ENCODE measurements around the gene ATG3. TPM values are rescaled to one million over a fixed set of nuclear protein-coding genes. Genes with fewer than 3 reads are reported as not detected.

Gene ATG3
- total and polyA plus RNA-seq, 5 donors from 2014 or later, result 52.4 to 123 (median 86.1) TPM

DNA sequence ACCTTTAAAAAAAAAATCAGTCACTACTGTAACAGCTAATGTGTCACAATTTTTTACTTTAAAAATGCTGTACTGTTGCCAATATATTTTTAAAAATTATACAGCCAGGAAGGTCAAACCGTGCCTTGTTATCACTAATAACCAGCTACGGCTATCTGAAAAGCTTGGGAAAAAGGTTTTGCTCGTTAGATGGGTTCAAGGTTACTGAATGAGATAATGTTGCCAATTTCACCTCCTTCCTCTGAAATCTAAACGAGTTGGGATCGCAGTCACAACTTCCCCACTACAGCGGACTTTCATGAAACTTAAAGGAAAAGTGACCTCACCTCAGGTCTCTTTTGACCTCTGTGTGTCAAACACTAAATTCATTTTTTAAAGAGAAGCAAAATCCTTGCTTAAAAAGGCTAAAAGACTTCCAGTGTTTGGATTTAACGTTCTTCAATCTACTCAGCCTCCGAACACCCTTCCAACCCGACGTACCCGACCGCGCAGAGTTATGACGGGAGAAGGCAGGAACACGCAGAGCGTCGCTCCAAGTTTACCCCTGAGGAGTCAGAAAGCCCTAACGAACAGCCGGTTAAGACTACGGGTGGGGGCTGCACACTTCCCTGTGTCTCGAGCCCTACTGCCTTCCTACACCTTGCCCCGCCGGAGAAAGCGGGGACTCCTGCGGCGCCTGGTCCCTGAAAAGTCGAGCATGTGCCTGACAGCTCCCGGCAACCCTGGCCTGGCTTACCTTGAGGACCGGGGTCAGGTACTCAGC is 860 bp downstream of the ATG3 start:
- Mint-ChIP-seq H3K9me3 (peaks cover 0 to 1% (median 0%) of the 10 kb centered on the region in 7 donors), H3K27me3 (peaks cover 4% of the 10 kb centered on the region), H3K36me3 (peaks cover 13% of the 10 kb centered on the region), H3K4me1 (peaks cover 30 to 64% (median 50%) of the 10 kb centered on the region in 4 donors), H3K27ac (peak overlapping the region; percentile 95 to 99 (median 98)), H3K4me3 (peak overlapping the region; percentile 97 to 99 (median 98))
- H3K27ac ChIP-seq (ENCODE audit: insufficient read depth, low read length, poor library complexity, severe bottlenecking), result peak overlapping the region; percentile 97
- H3K4me1 ChIP-seq (ENCODE audit: control insufficient read depth, insufficient read depth, low read length, poor library complexity, severe bottlenecking), result peaks cover 28% of the 10 kb centered on the region
- DNase-seq (peak; percentile 48 to 85 (median 60)), ATAC-seq (ENCODE audit: low read depth in 2 of 2) (peak; percentile 4 to 10)
- peaks cover 8% of the 10 kb centered on the region for H3K36me3 ChIP-seq (ENCODE audit: control insufficient read depth, insufficient read depth, low read length)
- H3K9me3 ChIP-seq (ENCODE audit: control insufficient read depth in 2 of 2, low read length in 2 of 2), result no peaks in the 10 kb centered on the region
- no peaks in the 10 kb centered on the region for H3K27me3 ChIP-seq (ENCODE audit: control insufficient read depth, insufficient read depth, low read length)
- H3K4me3 ChIP-seq (ENCODE audit: low read depth, low read length), result peak overlapping the region; percentile 96

DNA sequence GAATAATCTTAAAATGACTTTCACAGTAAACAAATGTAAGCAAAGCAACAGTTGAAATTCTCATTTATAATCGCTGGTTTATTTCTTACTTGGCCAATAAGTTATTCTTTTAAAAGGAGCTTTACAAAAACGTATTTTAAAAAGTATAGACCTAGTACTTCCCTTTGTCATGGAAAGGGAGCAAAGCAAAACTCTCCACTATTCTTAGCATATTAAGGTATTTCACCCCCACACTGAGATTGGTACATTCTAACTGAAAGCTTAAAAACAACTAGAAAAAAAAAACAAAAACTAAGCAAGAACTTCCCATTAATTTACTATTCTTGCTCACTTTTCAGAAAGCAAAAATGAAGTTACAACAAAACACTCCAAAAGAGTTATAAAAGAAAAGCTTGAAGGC is 1.5 kb downstream of the ATG3 start:
- no peak for ATAC-seq (ENCODE audit: low read depth in 2 of 2)

DNA sequence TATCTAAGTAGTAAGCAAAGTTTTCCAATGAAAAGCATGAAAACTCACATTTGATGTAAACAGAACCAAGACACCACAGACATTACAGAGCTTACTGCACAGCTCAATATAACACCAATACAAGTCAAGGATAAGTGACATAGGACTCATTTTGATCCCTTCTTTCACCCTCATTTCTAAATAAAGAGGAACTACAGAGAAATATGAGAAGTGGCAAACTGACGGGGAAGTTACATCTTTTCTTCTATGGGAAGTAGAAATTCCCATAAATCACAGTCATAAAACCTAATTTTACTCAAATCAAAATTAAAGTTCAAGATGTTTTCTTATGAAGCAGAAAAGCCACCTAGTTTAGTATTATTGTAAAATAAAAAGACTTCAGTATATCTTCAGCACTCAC is 3.8 kb downstream of the ATG3 start:
- H3K9me3 ChIP-seq (ENCODE audit: control insufficient read depth in 2 of 2, low read length in 2 of 2), result peaks cover 0 to 3% of the 10 kb centered on the region in 2 experiments
- H3K27me3 Mint-ChIP-seq, result peaks cover 4% of the 10 kb centered on the region
- H3K27ac Mint-ChIP-seq, result no peak overlapping the region
- no peak overlapping the region for H3K27ac ChIP-seq (ENCODE audit: insufficient read depth, low read length, poor library complexity, severe bottlenecking)
- peaks cover 0 to 3% (median 2%) of the 10 kb centered on the region in 7 donors for H3K9me3 Mint-ChIP-seq
- ATAC-seq (ENCODE audit: low read depth in 2 of 2) (no peak), DNase-seq (no peak)
- peak overlapping the region in 3 of 4 donors; percentile 0 to 67 (median 8) for H3K4me3 Mint-ChIP-seq
- H3K36me3 ChIP-seq (ENCODE audit: control insufficient read depth, insufficient read depth, low read length), result peaks cover 14% of the 10 kb centered on the region
- H3K4me1 ChIP-seq (ENCODE audit: control insufficient read depth, insufficient read depth, low read length, poor library complexity, severe bottlenecking), result peaks cover 24% of the 10 kb centered on the region
- peaks cover 46 to 65% (median 50%) of the 10 kb centered on the region in 4 donors for H3K4me1 Mint-ChIP-seq
- H3K36me3 Mint-ChIP-seq, result peaks cover 24% of the 10 kb centered on the region
- no peaks in the 10 kb centered on the region for H3K27me3 ChIP-seq (ENCODE audit: control insufficient read depth, insufficient read depth, low read length)
- no peak overlapping the region for H3K4me3 ChIP-seq (ENCODE audit: low read depth, low read length)

More for the DNA sequence above, 1.5 kb downstream of the ATG3 start:
- Histone ChIP-seq H3K27me3 (ENCODE audit: control insufficient read depth, insufficient read depth, low read length) (no peaks in the 10 kb centered on the region), H3K4me1 (ENCODE audit: control insufficient read depth, insufficient read depth, low read length, poor library complexity, severe bottlenecking) (peaks cover 31% of the 10 kb centered on the region), H3K27ac (ENCODE audit: insufficient read depth, low read length, poor library complexity, severe bottlenecking) (peak overlapping the region; percentile 97), H3K36me3 (ENCODE audit: control insufficient read depth, insufficient read depth, low read length) (peaks cover 9% of the 10 kb centered on the region), H3K4me3 (ENCODE audit: low read depth, low read length) (peak overlapping the region; percentile 96), H3K9me3 (ENCODE audit: control insufficient read depth in 2 of 2, low read length in 2 of 2) (no peaks in the 10 kb centered on the region)
- Mint-ChIP-seq H3K4me1 (peaks cover 34 to 66% (median 56%) of the 10 kb centered on the region in 4 donors), H3K9me3 (peaks cover 0 to 3% (median 0%) of the 10 kb centered on the region in 7 donors), H3K36me3 (peaks cover 13% of the 10 kb centered on the region), H3K4me3 (peak overlapping the region; percentile 97 to 99 (median 98)), H3K27me3 (peaks cover 4% of the 10 kb centered on the region), H3K27ac (peak overlapping the region; percentile 68 to 99 (median 95))
- DNase-seq, result no peak

DNA sequence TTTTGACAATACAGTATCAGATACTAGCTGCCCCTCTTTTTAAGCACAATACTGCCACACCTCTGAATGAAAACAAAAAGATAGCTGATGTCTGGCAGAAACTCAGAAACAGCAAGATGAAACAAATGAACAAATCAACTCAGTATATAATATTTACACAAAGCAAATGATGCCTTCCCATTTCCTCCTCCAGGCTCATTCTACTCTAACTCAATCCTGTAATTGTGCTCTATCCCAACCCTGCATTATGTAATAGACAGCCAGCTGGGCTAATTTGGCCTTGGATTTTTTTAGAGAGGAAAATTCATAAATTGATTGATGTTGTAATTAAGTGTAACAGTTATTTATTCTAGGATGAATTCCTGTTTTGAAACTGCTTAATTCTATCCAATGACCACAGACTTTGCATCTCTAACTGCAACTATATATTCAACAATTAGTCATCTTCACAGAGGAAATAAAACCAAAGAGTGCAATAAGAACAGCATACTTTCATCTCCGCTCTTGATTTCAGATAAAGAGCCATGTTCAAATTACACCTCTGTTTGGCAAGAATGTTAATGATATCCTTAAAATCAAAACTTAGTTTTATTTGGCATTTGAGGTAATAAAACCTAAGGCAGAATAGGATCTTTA is 6.1 kb downstream of the ATG3 start:
- Histone ChIP-seq H3K27me3 (ENCODE audit: control insufficient read depth, insufficient read depth, low read length) (no peaks in the 10 kb centered on the region), H3K27ac (ENCODE audit: insufficient read depth, low read length, poor library complexity, severe bottlenecking) (no peak overlapping the region), H3K4me3 (ENCODE audit: low read depth, low read length) (peak overlapping the region; percentile 24), H3K4me1 (ENCODE audit: control insufficient read depth, insufficient read depth, low read length, poor library complexity, severe bottlenecking) (peaks cover 19% of the 10 kb centered on the region), H3K36me3 (ENCODE audit: control insufficient read depth, insufficient read depth, low read length) (peaks cover 35% of the 10 kb centered on the region), H3K9me3 (ENCODE audit: control insufficient read depth in 2 of 2, low read length in 2 of 2) (peaks cover 0 to 4% of the 10 kb centered on the region in 2 experiments)
- peak overlapping the region in 2 of 3 donors; percentile 33 to 62 for H3K27ac Mint-ChIP-seq
- peaks cover 43 to 63% (median 50%) of the 10 kb centered on the region in 4 donors for H3K4me1 Mint-ChIP-seq
- peaks cover 34% of the 10 kb centered on the region for H3K36me3 Mint-ChIP-seq
- ATAC-seq (ENCODE audit: low read depth in 2 of 2), result no peak
- peaks cover 0 to 6% (median 3%) of the 10 kb centered on the region in 7 donors for H3K9me3 Mint-ChIP-seq
- DNase-seq, result no peak
- H3K4me3 Mint-ChIP-seq, result peak overlapping the region in 3 of 4 donors; percentile 39 to 85 (median 81)
- H3K27me3 Mint-ChIP-seq, result no peaks in the 10 kb centered on the region

DNA sequence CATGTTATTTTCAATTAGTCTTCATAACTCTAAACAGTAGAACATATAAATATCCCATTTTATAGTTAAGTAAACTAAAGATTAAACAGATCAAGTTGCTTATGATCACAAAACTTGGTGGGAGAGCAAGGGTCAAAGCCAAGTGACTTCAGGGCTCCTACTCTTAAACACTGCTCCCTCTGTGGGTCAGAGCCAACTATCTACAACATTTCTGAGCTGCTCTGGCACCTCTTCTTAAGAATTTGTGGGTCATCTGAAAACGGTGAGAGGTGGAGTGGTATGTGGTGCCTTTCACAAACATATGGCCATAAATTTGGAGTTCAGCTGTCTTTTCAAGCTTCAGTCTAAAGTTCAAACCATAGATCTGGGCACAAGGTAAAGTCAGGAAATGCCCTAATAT is 10.9 kb downstream of the ATG3 start:
- no peak overlapping the region for H3K27ac ChIP-seq (ENCODE audit: insufficient read depth, low read length, poor library complexity, severe bottlenecking)
- peaks cover 4% of the 10 kb centered on the region for H3K4me1 ChIP-seq (ENCODE audit: control insufficient read depth, insufficient read depth, low read length, poor library complexity, severe bottlenecking)
- H3K27ac Mint-ChIP-seq, result no peak overlapping the region
- H3K9me3 ChIP-seq (ENCODE audit: control insufficient read depth in 2 of 2, low read length in 2 of 2), result peaks cover 0 to 4% of the 10 kb centered on the region in 2 experiments
- H3K4me1 Mint-ChIP-seq, result peaks cover 26 to 35% (median 30%) of the 10 kb centered on the region in 4 donors
- peaks cover 0 to 6% (median under 1%) of the 10 kb centered on the region in 7 donors for H3K9me3 Mint-ChIP-seq
- H3K36me3 ChIP-seq (ENCODE audit: control insufficient read depth, insufficient read depth, low read length), result peaks cover 71% of the 10 kb centered on the region
- no peaks in the 10 kb centered on the region for H3K27me3 ChIP-seq (ENCODE audit: control insufficient read depth, insufficient read depth, low read length)
- no peak overlapping the region for H3K4me3 Mint-ChIP-seq
- ATAC-seq (ENCODE audit: low read depth in 2 of 2) (no peak), DNase-seq (no peak)
- H3K27me3 Mint-ChIP-seq, result no peaks in the 10 kb centered on the region
- no peak overlapping the region for H3K4me3 ChIP-seq (ENCODE audit: low read depth, low read length)
- H3K36me3 Mint-ChIP-seq, result peaks cover 41% of the 10 kb centered on the region

DNA sequence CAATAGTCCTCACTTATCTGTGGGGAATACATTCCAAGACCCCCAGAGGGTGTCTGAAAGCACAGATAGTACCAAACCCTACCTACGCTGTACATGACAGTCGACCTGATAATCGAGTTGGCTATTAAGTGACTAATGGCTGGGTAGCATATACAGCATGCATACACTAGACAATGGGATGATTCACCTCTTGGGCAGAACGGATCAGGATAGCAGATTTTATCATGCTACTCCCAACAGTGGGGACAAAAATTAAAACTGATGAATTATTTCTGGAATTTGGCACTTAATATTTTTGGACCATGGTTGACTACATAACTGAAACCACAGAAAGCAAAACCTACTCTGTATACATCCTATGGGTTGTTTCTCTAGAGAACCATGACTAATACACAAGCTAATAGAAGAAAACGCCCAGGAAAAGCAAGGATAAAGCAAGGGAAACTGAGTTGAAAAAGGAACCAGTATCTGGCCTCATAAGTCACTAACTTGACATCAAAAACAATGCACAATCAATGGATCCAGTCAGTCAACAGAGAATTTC is 15.5 kb downstream of the ATG3 start:
- peaks cover 72% of the 10 kb centered on the region for H3K36me3 ChIP-seq (ENCODE audit: control insufficient read depth, insufficient read depth, low read length)
- Mint-ChIP-seq H3K27me3 (no peaks in the 10 kb centered on the region), H3K36me3 (peaks cover 34% of the 10 kb centered on the region), H3K4me1 (peaks cover 14 to 28% (median 23%) of the 10 kb centered on the region in 4 donors), H3K9me3 (no peaks in the 10 kb centered on the region), H3K27ac (no peak overlapping the region), H3K4me3 (peak overlapping the region in 1 of 4 donors; percentile 7)
- DNase-seq (no peak), ATAC-seq (ENCODE audit: low read depth in 2 of 2) (no peak)
- peaks cover 7% of the 10 kb centered on the region for H3K4me1 ChIP-seq (ENCODE audit: control insufficient read depth, insufficient read depth, low read length, poor library complexity, severe bottlenecking)
- no peaks in the 10 kb centered on the region for H3K27me3 ChIP-seq (ENCODE audit: control insufficient read depth, insufficient read depth, low read length)
- no peaks in the 10 kb centered on the region for H3K9me3 ChIP-seq (ENCODE audit: control insufficient read depth in 2 of 2, low read length in 2 of 2)
- no peak overlapping the region for H3K4me3 ChIP-seq (ENCODE audit: low read depth, low read length)
- H3K27ac ChIP-seq (ENCODE audit: insufficient read depth, low read length, poor library complexity, severe bottlenecking), result no peak overlapping the region

DNA sequence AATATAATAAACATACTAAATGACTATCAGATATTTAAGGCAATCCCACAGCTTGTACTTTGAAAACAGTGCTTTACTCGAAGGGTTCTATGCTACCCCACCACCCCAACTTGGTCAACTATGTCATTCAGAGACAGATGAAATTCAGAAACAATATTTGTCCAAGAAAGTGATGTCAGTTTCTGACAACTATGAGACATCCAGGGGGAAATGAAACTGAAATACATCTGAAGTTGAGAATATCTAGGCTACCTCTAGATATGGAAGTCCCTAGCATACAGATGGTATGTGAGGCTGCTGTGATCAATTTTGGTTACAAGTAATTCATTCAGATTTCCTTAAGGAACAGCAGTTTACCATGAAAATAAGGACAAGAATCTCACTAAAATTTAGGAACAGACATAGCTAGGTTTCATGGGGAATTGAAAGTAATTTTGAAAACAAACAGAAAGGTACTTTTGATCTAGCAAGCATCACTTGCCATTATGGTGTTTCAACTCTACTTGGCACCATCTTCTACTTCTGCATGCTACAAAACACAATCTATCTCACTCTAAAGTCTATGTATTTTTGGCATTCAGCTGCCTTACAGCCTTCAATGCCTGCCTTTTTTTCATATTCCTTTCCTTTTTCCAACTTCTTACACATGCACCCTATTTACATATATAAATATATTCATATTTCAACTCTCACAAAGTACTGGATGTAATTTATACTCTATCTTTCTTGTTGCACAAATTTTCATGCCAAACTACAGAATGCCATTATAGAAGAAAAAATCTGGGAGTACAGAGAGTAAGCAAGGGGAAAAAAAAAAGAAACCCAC is 21.7 kb downstream of the ATG3 start:
- ATAC-seq (ENCODE audit: low read depth in 2 of 2) (no peak), DNase-seq (no peak)
- peak overlapping the region in 1 of 3 donors; percentile 24 for H3K27ac Mint-ChIP-seq
- peaks cover 7% of the 10 kb centered on the region for H3K4me1 ChIP-seq (ENCODE audit: control insufficient read depth, insufficient read depth, low read length, poor library complexity, severe bottlenecking)
- H3K4me1 Mint-ChIP-seq, result peaks cover 14 to 41% (median 20%) of the 10 kb centered on the region in 4 donors
- no peak overlapping the region for H3K27ac ChIP-seq (ENCODE audit: insufficient read depth, low read length, poor library complexity, severe bottlenecking)
- H3K4me3 ChIP-seq (ENCODE audit: low read depth, low read length), result no peak overlapping the region
- no peaks in the 10 kb centered on the region for H3K27me3 Mint-ChIP-seq
- no peaks in the 10 kb centered on the region for H3K27me3 ChIP-seq (ENCODE audit: control insufficient read depth, insufficient read depth, low read length)
- no peak overlapping the region for H3K4me3 Mint-ChIP-seq
- no peaks in the 10 kb centered on the region for H3K9me3 ChIP-seq (ENCODE audit: control insufficient read depth in 2 of 2, low read length in 2 of 2)
- H3K36me3 Mint-ChIP-seq, result peaks cover 32% of the 10 kb centered on the region
- peaks cover 64% of the 10 kb centered on the region for H3K36me3 ChIP-seq (ENCODE audit: control insufficient read depth, insufficient read depth, low read length)
- H3K9me3 Mint-ChIP-seq, result peaks cover 0 to 1% (median 0%) of the 10 kb centered on the region in 7 donors

Measured in CD4-positive, CD25-positive, alpha-beta regulatory T cell (primary cell).